Measurements from ENCODE around the gene BCL11B. TPM values are rescaled to one million over a fixed set of nuclear protein-coding genes. Genes with fewer than 3 reads are reported as not detected.
"Not testable (repeated sequence)": the region's sequence is repeated elsewhere in the genome, so short reads cannot be mapped to it uniquely, and the experiment has no call there.

BCL11B gene
- polyA plus RNA-seq, 1 donor: 0.86 TPM

GRCh38 chr14:99239661-99240092 lies 32.3 kb downstream of the BCL11B start:
- DNase-seq (ENCODE audit: low read depth): no peak

GRCh38 chr14:99238216-99238615 lies 33.8 kb downstream of the BCL11B start:
- DNase-seq (ENCODE audit: low read depth): no peak

- DNase-seq (ENCODE audit: low read depth): no peak
These were observed 34.7 kb downstream of the BCL11B start for GRCh38 chr14:99237288-99237687.

- no peak for DNase-seq (ENCODE audit: low read depth)
These were observed 35.4 kb downstream of the BCL11B start for GRCh38 chr14:99236386-99237138.

GRCh38 chr14:99235582-99236320 lies 36.2 kb downstream of the BCL11B start:
- DNase-seq (ENCODE audit: low read depth): no peak

- DNase-seq (ENCODE audit: low read depth): no peak
These were observed 36.9 kb downstream of the BCL11B start for GRCh38 chr14:99234961-99235571.

GRCh38 chr14:99234355-99234754 lies 37.6 kb downstream of the BCL11B start:
- no peak for DNase-seq (ENCODE audit: low read depth)

- DNase-seq (ENCODE audit: low read depth): no peak
These were observed 38.6 kb downstream of the BCL11B start for GRCh38 chr14:99233222-99234035.

GRCh38 chr14:99232714-99233214 lies 39.2 kb downstream of the BCL11B start:
- DNase-seq (ENCODE audit: low read depth): no peak

GRCh38 chr14:99231850-99232713 lies 39.9 kb downstream of the BCL11B start:
- DNase-seq (ENCODE audit: low read depth): no peak

- no peak for DNase-seq (ENCODE audit: low read depth)
These were observed 40.7 kb downstream of the BCL11B start for GRCh38 chr14:99231161-99231849.

GRCh38 chr14:99230208-99231151 lies 41.5 kb downstream of the BCL11B start:
- no peak for DNase-seq (ENCODE audit: low read depth)

GRCh38 chr14:99229654-99230207 lies 42.3 kb downstream of the BCL11B start:
- DNase-seq (ENCODE audit: low read depth): no peak

GRCh38 chr14:99228760-99229159 lies 43.2 kb downstream of the BCL11B start:
- DNase-seq (ENCODE audit: low read depth): not testable (repeated sequence)

GRCh38 chr14:99226687-99227086 lies 45.3 kb downstream of the BCL11B start:
- no peak for DNase-seq (ENCODE audit: low read depth)

GRCh38 chr14:99225436-99226203 lies 46.4 kb downstream of the BCL11B start:
- no peak for DNase-seq (ENCODE audit: low read depth)

- DNase-seq (ENCODE audit: low read depth): no peak
These were observed 47.0 kb downstream of the BCL11B start for GRCh38 chr14:99224948-99225347.

Data from forelimb muscle (tissue), 1 donor.